Pancreas (tissue), 10 donors: ENCODE data around the gene KRT15. TPM values are rescaled to one million over a fixed set of nuclear protein-coding genes. Genes with fewer than 3 reads are reported as not detected.

Source experiments
- ATAC-seq, 4 donors: fragments of 200-7000 bp; cut with Tn5 transposase; one replicate each; pipeline versions ENCODE4 v1.8.0 to v1.9.1; 2020; ENCODE audit warnings: mild to moderate bottlenecking in 4 of 4, moderate library complexity in 4 of 4
- DNase-seq, 6 donors: peaks; one replicate each; pipeline ENCODE4 v3.0.0-alpha.2; 2020
- FAIRE-seq: peaks from 2 replicates; lab custom pipeline; 2012; peaks lifted over from hg19 to GRCh38; lab: Jason Lieb, UNC
- H3K27ac ChIP-seq, 4 donors: fragments of 200-600 bp; sonication (generic); 1 replicate in 3 of 4; 2 replicates in 1 of 4; pipeline versions ENCODE4 v1.5.0 to v1.8.0; 2020
- H3K27me3 ChIP-seq, 4 donors: fragments of 200-600 bp; one replicate each; pipeline ENCODE4 v1.8.0; 2021
- H3K36me3 ChIP-seq, 3 donors: fragments of 200-600 bp; sonication (generic) in 1 of 3; one replicate each; pipeline versions ENCODE4 v1.5.0 to v1.8.0; 2020 to 2021
- H3K4me1 ChIP-seq, 3 donors: fragments of 200-600 bp; one replicate each; pipeline ENCODE4 v1.8.0; 2021
- H3K4me3 ChIP-seq, 4 donors: fragments of 200-600 bp; sonication (generic) in 2 of 4; one replicate each; pipeline versions ENCODE4 v1.5.0 to v1.8.0; 2020 to 2021
- H3K9me3 ChIP-seq, 4 donors: fragments of 200-600 bp; one replicate each; pipeline ENCODE4 v1.8.0; 2021
- CTCF ChIP-seq, 4 donors: fragments of 200-600 bp; sonication (generic) in 3 of 4; IDR thresholded peaks; one replicate each; pipeline versions ENCODE4 v1.5.0 to v1.8.0; 2021; ENCODE audit warnings: antibody characterized with exemption in 4 of 4
- WGBS, 2 donors: extraction: QIAGEN DNeasy Blood & Tissue Kit; methylation state at CpG; one replicate each; pipeline ENCODE4 v1.1.7; 2013; 5-methylcytosine and 5-hydroxymethylcytosine counted together
- intact Hi-C, 3 donors: fragments of 100-400 bp; cut with DNase I; formaldehyde crosslinking; loops; one replicate each; pipeline versions ENCODE4 v1.11.1 to v1.14.2; 2022
- polyA plus RNA-seq, 2 donors: library from polyadenylated mRNA; stranded (reverse); fragments of 200-250 nt; gene quantifications; one replicate each; pipeline ENCODE4 v1.2.3, GENCODE V29; 2013
- total RNA-seq, 6 donors: library from RNA; stranded (reverse); fragmentation: NEBNext Ultra II Directional in 4 of 6; extraction: Animal tissue kit (Norgen Biotek cat#: 25700) in 4 of 6; gene quantifications; one replicate each; pipeline versions ENCODE4 v1.2.1 to v1.2.4, GENCODE V29; 2021 to 2023
- donor health status: healthy with polysubstance abuse.
- donor health status: DM: no; HTN: no; CAD: no; lungs with moderate emphysema.
- donor health status: DM: no; HTN: no; CAD: no.
- donor health status: control.
- donor health status: control.
- donor health status: Bipolar disorder and iron deficiency.
- donor health status: DM: yes; HTN: yes; CAD: no.
- donor health status: DM: no; HTN: no; CAD: no.
- donor health status: DM: no; HTN: no; CAD: no.
- donor health status: DM: yes; HTN: yes; CAD: no.

The KRT15 gene
- total and polyA plus RNA-seq, 8 donors = 0.20 to 1.4 (median 0.78) TPM

DNA sequence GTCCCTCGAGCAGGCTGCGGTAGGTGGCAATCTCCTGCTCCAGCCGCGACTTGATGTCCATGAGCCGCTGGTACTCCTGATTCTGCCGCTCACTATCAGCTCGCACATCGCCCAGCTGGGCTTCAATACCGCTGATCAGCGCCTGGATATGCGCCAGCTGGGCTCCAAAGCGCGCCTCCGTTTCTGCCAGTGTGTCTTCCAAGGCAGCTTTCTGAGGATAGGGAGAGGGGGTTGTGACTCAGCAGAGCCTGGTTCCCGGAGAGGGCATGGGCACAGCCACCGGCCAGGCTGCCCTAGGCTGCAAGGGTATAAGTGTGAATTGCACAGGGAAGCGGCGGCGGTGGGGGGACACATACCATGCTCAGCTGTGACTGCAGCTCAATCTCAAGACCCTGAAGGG, 5.1 kb upstream of the KRT15 start:
- no peak overlapping the region for H3K4me3 ChIP-seq
- peak in 1 of 6 donors; percentile 39 for DNase-seq
- peaks cover 0 to 7% (median 0%) of the 10 kb centered on the region in 4 donors for H3K27me3 ChIP-seq
- peaks cover 0 to 6% (median 4%) of the 10 kb centered on the region in 3 donors for H3K4me1 ChIP-seq
- no peak for TF ChIP-seq CTCF (IDR thresholded peaks at IDR 0.05)
- no peak overlapping the region for H3K27ac ChIP-seq
- WGBS, 2 donors = 77 to 82% methylated on average over 19 of the region's 19 CpGs
- no peaks in the 10 kb centered on the region for H3K9me3 ChIP-seq
- no peak for FAIRE-seq
- no peaks in the 10 kb centered on the region for H3K36me3 ChIP-seq
- ATAC-seq = no peak
- intact Hi-C loops = loop anchor here in 1 of 3 donors (10.0 kb wide), 1 partner anchor 619 kb away; no protein-coding TSS in a partner anchor

DNA sequence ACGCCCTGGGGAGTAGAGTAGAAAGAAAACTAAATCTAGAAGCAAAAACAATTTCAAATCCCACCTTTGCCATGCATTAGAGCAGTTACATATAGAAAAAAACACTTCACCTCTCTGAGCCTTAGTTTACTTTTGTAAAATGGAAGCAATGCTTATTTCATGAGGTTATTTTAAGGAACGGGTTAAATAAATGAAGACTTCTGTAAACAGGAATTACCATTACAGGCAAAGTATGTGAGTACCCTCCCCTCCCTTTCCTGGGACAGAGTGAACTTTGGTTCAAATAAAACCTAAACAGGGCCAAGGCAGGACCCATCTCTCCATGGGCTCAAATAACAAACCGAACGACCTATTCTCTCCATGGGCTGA, 4.5 kb upstream of the KRT15 start:
- H3K27ac ChIP-seq = peak overlapping the region in 1 of 4 donors; percentile 30
- 74 to 83% methylated on average over 4 of the region's 4 CpGs for WGBS, 2 donors
- FAIRE-seq (no peak), DNase-seq (no peak), ATAC-seq (no peak)
- peaks cover 0 to 3% (median 0%) of the 10 kb centered on the region in 4 donors for H3K27me3 ChIP-seq
- H3K9me3 ChIP-seq = no peaks in the 10 kb centered on the region
- TF ChIP-seq CTCF (IDR thresholded peaks at IDR 0.05) = no peak
- peaks cover 0 to 6% (median 4%) of the 10 kb centered on the region in 3 donors for H3K4me1 ChIP-seq
- no peak overlapping the region for H3K4me3 ChIP-seq
- no peaks in the 10 kb centered on the region for H3K36me3 ChIP-seq
- intact Hi-C loops = loop anchor here in 1 of 3 donors (10.0 kb wide), 1 partner anchor 618 kb away; no protein-coding TSS in a partner anchor

DNA sequence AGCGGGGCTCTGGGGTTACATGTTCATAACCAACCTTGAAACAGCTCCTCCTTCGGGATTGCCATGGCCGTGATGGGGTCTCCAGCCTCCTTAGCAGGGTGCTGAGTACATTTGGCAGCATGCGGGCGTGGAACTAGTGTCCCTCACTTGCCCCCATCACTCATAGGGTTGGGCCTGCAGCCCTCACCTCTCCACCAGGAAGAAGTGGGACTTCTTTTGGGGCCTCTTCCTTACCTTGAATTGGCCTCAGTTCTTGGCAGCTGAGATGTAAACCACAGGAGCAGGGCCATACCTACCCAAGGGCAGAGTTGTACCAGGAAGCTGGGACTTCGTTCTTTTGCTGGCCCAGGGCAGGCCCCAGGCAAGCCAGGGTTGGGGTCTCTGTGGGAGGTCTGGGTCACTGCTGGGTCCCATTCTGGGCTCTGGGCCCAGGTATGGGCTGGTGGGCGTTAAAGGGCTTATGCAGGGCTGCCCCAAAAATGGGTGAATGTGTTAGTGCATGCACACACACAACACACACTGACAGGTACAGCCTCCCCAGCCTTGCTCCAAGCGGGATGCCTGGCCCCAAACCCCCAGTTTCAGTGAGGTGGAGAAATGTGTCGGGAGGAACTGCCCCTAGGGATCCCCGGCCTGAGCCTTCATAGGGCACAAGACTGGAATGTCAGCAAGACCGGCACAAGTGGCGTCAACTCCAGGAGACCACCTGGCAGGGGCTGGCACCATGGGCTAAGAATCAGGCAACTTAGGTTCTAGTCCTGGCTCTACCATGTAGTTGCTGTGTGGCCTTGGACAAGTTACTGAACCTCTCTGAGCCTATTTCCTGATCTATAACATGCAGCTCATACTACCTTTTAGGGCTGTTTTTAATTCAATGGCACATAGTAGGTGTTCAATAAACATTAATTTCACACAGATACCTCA, 3.9 kb upstream of the KRT15 start:
- H3K9me3 ChIP-seq = no peaks in the 10 kb centered on the region
- no peaks in the 10 kb centered on the region for H3K36me3 ChIP-seq
- H3K27me3 ChIP-seq = no peaks in the 10 kb centered on the region
- FAIRE-seq (no peak), ATAC-seq (peak; percentile 2 to 32 (median 15)), DNase-seq (peak in 1 of 6 donors; percentile 23)
- H3K27ac ChIP-seq = peak overlapping the region; percentile 22 to 63 (median 39)
- 77 to 84% methylated on average over 12 of the region's 12 CpGs for WGBS, 2 donors
- no peak overlapping the region for H3K4me3 ChIP-seq
- TF ChIP-seq CTCF (IDR thresholded peaks at IDR 0.05) = no peak
- intact Hi-C loops = loop anchor here in 1 of 3 donors (10.0 kb wide), 1 partner anchor 618 kb away; no protein-coding TSS in a partner anchor
- peaks cover 0 to 6% (median 4%) of the 10 kb centered on the region in 3 donors for H3K4me1 ChIP-seq

- Histone ChIP-seq H3K36me3 (no peaks in the 10 kb centered on the region), H3K9me3 (no peaks in the 10 kb centered on the region), H3K27ac (peak overlapping the region; percentile 30 to 63 (median 43)), H3K4me3 (no peak overlapping the region), H3K4me1 (peaks cover 0 to 6% (median 4%) of the 10 kb centered on the region in 3 donors), H3K27me3 (no peaks in the 10 kb centered on the region)
- intact Hi-C loops = loop anchor here in 1 of 3 donors (10.0 kb wide), 1 partner anchor 617 kb away; no protein-coding TSS in a partner anchor
- no peak for TF ChIP-seq CTCF (IDR thresholded peaks at IDR 0.05)
- FAIRE-seq (no peak), ATAC-seq (peak; percentile 28 to 70 (median 52)), DNase-seq (peak in 4 of 6 donors; percentile 23 to 52 (median 40))
- WGBS, 2 donors = 59 to 62% methylated on average over 6 of the region's 6 CpGs
Observed at GRCh38 chr17:41521574-41522261, 3.0 kb upstream of the KRT15 start.
